ENCODE results near the gene PACSIN1.
"Not testable (repeated sequence)": the region's sequence is repeated elsewhere in the genome, so short reads cannot be mapped to it uniquely, and the experiment has no call there.

PACSIN1 gene

DNA sequence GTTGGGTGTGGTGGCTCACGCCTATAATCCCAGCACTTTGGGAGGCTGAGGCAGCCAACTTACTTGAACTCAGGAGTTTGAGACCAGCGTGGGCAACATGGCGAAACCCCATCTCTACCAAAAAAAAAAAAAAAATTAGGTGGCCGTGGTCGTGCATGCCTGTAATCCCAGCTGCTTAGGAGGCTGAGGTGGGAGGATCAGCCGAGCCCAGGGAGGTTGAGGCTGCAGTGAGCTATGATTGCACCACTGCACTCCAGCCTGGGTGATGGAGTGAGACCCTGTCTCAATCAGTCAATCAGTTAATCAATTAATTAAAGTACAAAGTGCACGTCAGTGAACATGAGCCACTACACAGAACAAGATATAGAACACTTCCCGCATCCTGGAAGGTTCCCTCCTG, 21.0 kb downstream of the PACSIN1 start:
- not testable (repeated sequence) for DNase-seq

DNA sequence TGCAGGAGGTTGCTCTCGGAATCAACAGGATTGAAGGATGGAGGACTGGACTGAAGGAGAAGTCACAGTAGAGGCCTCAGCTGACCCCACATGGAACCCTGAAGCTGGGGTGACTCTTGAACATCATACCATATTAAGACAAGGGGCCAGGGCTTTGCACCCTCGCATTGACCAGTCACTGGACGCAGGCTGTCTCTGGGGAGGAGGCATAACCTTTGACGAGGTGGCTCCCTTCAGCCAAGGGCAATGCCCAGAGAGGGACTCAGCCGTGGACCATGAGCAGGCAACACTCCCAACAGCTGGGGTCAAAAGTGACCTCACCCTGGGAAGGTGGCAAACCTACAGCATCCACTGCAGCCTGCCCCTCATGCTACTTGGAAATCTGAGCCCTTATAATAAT, 21.7 kb downstream of the PACSIN1 start:
- DNase-seq: no peak

DNA sequence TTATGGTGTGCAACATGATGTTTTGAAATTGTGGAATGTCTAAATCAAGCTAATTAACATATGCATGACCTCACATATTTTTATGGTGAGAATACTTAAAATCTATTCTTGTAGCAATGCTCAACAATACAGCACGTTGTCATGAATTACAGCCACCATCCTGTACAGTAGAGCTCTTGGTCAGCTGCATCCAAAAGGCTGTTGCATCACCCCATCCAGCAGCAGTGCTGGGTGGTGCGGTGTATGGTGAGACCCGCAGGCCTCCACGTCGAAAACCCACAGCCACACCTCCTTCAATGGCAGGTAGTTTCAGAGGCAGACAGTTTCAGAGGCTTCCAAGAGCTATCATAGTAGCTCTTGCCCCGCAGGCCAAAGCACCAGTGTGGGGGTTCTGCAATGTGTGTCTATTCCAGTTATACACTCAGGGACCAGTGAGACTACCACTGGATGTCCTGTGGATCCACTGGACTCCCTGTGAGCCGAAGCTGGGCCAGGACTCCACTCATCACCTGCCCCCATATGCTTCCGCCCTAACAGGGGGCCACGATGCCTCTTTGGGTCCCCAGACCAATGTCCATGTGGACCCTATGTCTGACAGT, 23.4 kb downstream of the PACSIN1 start:
- no peak for DNase-seq

DNA sequence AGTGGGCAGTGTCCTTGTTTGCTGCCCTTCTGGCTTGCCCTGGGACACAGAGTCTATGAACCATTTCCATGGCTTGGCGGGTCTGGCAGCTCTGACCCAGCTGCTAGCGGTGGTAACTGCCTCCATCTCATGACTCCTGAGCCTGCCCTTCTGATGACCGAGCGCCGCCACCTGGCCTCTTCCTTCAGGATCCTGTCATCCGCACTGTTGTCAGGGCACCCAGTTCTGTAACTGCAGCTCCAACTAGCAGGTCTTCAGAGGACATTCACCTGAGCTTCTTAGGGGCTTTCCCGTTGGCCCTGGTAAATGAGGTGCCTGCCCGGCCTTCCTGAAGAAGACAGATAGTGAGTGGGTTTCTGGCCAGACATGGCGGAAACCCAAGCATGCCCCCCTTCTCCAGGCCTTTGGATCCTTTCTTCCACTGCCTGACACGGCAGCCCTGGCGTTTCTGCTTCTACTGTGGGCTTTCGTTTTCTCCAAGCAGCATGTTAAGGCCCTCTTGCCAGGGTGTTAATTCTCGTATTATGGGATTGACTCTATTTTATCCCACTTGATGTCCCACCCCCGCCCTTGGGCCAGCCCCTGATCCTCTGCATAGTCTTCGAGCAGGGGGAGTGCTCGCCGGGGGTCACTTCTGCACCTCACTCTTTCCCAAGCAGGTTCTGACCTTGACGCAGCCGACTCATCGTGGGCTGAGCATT, 24.7 kb downstream of the PACSIN1 start:
- no peak for DNase-seq

DNA sequence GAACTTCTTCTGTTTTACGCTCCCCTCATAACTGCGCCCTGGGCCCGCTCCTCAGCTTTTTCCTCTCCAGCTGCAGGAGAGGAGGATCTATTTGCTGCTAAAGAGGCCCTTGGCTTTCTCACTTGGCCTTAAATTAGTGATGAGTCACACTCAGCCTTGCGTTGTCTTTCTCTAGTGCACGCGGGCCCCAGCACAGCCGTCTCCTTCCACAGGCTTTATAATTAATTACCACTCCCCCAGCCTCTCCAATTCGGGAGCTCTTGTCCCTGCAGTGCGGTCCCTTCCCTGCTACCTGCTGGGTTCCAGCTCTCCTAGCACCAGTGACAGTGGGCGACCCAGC, 25.2 kb downstream of the PACSIN1 start:
- no peak for DNase-seq

DNA sequence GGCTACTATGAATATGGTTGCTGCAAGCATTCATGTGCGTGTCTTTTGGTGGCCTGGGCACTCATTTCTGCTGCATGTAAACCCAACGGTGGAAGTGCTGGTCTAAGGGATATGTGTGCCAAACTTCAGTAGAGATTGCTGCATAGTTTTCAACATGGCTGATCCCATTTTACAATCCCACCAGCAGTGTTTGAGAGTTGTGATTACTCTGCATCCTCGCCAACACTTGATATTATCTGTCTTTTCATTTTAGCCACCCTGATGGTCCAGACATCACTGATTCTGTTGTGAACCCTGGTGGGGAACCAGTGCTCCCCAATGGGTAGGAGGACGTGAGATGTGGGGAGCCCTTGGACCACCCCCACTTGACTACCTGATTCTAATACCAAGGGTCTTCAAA, 27.5 kb downstream of the PACSIN1 start:
- no peak for DNase-seq

DNA sequence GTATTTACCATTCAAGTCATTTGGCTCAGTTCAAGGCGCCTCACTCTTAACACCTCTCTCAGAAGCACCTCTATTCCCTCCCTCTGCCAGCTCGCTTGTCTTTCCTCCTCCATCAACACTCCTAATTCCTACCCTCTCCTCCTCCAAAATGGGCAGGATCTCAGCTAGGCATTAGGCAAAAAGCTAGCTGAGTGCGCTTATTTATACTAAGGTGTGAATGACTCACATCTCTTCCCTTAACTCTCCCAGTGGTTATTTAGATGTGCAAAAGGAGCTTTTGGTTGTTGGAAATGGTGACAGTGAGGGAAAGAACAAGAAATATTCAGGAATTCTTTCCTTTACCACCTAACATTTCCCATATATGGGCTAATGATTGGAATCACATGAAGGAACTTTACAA, 29.1 kb downstream of the PACSIN1 start:
- DNase-seq: no peak

DNA sequence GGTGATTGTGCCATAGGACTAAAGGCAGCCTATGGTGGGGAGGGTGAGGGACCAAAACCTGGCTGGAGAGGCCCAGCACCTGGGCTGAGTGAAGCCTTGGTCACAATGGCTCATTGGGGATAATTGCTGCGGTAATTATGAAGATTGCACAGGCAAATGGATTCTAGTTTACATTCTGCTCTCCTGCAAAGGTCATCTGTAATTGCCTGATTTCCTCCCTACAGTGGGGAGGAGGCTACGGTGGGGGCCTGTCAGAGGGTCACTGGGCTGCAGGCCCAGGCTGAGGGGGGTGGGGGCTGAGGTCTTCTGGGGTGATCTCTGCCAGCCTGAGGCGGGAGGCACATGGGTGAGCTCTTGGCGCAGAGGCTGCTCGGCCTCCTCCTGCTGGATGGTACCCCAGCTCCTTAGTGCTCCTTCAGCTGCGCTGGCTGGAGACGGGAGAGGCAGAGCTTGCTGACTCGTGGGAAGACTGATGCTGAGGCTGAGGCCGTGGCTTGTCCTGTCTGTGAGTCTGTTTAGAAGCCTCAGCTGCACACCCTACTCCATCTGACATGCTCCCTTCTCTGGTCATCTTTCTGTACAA, 30.3 kb downstream of the PACSIN1 start:
- DNase-seq: no peak

DNA sequence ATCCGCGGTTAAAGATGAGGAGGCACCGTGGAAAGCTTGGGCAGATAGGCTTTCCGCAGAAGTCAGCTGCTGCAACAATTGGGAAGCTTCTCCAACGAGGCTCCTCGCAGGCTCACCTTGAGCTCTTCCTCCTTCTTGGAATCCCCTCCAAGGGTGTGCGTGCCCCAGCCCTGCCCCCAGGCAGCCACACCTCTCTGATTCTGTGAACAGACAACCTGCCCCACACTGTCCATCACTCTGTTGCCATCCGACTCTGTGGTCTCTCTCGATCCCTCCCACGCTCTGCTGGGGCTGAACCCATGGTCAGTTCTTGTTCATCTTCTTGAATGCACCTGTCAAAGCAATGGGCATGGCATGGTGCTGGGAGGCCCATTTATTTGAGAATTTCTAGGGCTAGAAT, 31.5 kb downstream of the PACSIN1 start:
- no peak for DNase-seq

DNA sequence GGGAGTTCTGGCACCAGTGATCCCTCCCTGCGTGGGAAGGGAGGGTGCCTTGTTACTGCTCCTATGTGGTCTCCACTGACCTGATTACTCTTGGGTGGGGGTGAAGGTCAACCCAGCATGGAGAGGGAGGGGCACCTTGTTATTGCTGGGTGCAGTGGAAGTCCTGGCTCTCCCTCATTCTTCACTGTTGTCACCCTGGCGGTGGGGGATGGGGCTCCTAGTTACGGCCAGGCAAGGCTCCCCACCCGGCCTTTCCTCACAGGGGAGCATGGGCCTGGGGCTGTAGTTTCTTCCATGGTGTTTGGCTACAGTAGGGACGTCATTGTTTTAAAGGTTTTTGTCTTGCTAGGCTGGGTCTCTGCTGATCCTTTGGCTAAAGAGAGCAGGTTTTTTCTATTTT, 40.8 kb downstream of the PACSIN1 start:
- no peak for DNase-seq

DNA sequence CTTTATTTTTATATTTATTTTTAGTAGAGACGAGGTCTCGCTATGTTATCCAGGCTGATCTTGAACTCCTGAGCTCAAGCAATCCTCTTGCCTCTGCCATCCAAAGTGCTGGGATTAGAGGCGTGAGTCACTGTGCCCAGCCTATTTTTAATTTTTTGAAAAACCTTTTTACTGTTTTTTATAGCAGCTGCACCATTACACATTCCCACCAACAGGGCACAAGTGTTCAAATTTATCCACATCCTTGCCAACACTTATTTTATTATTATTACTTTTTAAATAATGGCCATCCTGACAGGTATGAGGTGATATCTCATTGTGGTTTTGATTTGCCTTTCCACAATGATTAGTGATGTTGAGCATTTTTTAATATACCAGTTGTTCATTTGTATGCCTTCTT, 42.5 kb downstream of the PACSIN1 start:
- no peak for DNase-seq

DNA sequence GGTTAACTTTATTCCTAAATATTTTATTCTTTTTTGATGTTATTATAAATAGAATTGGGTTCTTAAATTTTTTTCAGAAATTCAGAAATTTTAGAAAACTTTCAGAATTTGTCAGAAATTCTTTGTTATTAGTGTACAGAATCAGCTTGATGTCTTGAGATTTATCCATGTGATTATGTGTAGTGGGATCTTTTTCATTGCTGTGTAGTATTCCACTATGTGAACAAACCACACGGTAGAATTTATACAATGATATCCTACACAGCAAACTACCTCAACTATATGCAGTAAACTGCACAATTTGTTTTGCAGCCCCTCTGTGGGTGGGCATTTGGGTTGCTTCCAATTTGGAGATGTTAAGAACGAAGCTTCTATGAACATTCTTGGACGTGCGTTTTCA, 43.9 kb downstream of the PACSIN1 start:
- DNase-seq: no peak

DNA sequence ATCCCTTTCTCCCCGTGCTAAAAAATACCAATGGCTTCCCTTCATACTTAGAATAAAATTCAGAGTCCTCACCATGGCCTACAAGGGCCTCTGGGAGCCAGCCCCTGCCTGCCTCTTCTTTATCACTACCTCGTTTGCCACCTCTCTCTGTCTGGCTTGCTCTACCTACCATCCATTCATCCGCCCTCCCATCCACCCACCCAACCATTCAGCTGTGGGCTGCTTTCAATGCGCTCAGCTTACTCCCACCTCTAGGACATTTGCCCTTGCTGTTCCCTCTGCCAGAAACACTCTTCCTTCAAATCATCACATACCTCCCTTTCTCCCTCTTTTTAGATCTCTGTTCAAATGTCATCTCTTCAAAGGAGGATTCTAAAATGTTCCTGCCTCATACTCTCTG, 44.4 kb downstream of the PACSIN1 start:
- no peak for DNase-seq

DNA sequence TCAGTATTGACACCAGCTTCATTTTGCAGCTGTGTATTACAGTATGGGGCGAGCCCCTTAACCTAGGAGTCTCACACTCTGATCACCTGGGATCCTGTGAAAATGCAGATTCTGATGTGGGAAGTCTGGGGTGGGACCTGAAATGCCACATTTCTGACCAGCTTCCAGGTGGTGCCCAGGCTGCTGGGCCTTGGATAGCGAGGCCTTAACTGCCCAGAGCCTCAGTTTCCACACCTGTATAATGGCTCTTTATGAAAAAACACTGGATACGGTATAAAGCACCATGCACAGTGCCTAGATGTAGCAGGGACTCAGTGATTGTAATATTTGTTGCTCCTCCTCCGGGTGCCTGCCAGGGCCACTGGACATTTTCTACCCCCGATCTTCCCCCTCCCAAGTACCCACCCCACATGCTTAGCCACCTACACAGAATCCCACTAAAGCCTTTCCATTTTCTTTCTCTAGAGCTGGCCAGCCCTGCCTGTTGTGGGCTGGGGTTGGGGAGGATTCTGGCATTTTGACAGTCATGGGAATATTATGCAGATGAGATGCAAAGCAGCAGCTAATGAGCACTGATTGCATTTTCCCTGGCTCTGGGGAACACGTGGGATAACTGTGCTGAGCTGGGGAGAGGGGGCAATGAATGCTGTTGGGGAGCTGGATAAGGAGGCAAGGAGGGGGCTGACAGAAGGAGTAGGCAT, 45.5 kb downstream of the PACSIN1 start:
- DNase-seq: no peak

DNA sequence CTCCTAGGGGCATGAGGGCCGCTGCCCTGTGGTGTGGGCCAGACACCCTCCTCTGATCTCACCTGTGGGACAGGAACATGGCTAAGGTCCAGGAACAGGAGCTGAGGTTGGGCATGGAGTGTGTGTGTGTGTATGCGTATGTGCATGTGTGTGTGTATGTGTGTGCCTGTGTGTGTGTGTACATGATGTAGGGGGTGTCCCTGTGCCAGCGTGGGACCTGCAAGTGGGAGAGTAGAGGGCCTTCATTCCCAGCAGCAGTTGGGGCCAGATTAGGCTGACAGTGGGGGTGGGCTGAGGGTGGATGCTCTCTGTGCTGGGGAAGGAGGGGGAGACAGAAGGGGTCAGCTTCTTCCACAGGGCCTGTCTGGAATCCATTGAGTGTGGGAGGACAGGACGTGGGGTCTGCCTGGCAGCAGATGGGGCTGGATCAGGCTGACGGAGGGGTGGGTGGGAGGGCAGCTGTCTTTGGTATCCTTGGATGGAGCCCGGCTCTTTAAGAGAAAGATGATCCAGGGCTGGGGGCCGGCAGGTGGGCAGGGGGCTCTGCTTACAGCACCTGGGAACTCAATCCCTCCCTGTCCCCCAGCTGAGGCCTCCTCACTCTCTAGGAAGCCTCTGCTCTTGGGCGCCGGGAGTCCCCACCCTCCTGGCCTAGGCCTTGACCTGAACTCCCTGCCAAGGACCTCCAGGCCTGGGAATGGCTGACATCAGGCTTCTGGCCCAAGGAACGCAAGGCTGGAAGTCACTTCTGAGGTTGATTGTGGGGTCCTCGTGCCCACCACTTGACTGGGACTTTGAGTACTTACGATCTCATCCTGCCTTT, 46.2 kb downstream of the PACSIN1 start:
- no peak for DNase-seq

DNA sequence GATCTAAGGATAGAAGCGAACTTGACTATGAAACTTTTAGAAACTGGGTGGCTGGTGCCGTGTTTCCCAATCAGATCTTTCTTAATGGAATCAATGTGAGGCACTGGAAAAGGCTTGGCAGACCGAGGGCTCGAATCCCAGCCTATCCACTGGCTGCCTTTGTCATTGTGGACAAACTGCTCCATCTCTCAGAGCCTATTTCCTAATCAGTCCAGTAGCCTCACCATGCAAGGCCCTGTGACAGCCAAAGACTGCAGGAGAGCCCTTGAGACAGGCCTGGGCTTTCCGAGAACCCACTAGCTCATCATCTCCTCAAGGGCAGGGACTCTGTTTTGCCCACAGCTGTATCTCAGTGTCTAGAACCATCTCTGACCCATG, 46.9 kb downstream of the PACSIN1 start:
- DNase-seq: no peak

DNA sequence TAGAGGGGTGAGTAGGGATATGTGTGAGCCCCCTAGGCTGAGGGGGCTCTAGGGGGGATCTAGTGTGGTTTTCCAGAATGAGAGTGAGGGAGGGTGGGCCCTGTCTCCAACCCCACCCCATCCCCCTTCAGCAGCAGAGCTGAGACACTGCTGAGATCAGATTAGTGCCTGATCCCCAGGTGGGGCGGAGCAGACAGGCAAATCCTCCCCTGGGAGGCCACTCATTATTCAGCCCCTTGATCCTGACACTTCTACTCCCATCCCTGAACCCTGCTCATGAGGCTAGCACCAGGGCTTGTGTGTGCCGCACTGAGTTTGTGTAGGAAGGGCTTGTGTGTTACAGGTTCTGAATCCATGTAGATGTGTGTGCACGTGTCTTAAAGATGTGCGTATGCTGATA, 47.8 kb downstream of the PACSIN1 start:
- no peak for DNase-seq

DNA sequence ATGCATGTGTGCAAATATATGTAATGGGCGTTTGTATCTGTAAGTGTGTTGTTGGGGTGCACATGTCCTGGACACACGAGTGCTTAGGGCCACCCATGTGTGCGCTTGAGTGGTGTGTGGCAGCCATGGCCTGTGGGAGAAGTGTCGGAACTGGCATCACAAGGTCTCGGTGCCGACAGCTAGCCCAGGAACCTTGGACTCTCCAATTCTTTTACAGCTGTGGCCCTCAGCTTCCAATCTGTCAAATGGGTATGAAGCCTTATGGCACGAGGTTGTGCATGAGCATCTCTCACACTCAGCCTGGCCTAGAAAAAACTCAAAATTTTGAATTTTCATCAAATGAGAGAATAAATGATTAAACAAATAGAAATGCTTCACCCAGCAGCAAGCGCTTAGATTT, 48.2 kb downstream of the PACSIN1 start:
- no peak for DNase-seq

DNA sequence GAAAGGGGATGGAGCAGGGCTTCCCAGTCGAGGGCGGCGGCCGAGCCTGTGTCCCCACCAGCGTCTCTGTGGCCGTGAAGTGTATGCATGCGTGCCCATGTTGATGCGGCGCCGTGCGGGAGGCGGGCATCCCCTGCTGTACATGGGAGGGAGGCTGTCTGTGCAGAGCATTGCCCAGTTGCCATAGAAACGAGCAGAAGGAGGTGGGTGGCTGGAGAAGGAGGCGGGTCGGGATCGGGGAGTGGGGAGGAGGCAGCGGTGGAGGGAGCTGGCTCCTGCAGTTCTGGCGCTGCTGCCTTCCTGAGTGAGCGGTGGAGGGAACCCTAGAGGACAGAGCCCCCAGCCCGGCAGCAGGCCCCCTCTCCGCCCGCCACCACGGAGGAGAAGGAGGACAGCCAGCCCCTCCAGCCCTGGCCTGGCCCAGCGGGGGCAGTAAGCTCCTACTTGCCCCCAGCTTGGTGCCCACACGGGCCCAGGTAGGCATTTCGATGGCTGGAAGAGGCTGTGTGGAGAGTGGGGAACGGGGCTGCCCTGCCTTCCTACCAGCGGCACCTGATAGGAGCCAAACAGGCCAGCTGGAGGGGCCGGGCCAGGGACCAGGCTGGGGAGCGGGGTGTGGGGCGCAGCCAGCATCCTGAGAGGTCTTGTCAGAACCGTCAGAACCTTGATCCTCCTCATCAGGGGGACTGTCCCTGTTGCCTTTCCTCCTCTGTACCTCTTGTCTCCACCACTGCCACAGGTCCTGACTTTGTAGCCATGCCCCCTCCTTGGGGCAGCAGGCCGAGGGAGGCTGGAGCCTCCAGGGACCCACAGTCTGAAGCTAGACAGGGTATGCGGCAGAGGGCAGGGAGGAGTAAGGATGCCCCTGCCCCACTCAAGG, 49.0 kb downstream of the PACSIN1 start:
- no peak for DNase-seq

DNA sequence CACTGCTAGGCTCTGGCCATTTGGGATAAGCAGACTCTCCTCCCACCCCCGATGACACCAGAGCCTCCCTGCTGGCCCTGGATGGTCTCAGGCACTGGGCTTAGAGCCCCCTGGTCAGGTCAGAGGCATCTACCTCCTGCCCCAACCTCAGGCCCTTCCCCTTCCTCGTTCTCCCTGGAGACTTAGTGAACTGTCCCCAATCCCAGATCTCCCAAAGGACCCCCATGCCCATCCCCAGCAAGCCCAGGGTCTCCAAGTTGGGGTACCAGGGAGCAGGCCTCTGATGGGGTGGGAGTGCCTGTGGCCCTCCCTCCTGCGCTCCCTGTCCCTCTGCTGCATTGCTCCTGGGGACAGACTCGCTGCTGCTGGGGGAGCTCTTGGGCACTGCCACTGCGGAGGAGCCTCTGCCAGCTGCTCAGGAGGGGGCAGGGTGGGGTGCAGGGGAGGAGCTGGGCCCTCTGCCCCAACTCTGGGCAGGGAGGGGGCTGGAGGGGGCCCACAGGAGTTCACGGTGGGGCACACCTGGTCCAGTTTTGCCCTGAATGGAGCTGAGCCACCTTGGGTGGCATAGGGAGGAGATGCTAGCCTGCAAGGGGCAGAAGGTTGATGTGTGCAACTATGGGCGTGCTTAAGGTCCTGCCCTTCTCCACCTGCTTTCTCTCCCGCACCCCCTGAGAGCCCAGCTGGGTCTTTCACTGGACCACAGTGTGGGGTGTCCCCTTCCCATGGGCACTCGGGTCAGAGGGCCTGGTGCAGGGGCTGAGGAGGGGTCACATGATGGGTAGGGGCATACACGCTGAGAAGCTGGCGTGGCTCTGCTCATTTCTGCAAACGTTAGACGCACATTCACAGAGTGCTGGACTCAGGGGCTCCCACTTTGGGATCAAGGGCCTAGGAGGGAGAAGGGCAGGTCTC, 49.9 kb downstream of the PACSIN1 start:
- no peak for DNase-seq

Measured in activated effector memory CD4-positive, alpha-beta T cell treated with Interleukin-2 at 50 U/mL for 16 hours (primary cell).